Stimulated activated CD8-positive, alpha-beta memory T cell treated with anti-CD3 and anti-CD28 coated beads, Interleukin-15, amount 100 ng/mL, for 48 hours (primary cell): ENCODE measurements around the gene LLPH.

ENCODE experiments used
- DNase-seq, 2 donors: peaks; one replicate each; pipeline ENCODE4 v3.0.0-alpha.2; 2020; ENCODE audit warnings: low read depth in 2 of 2

Gene LLPH

GRCh38 chr12:66142826-66143225 is 12.3 kb upstream of the LLPH start:
- no peak for DNase-seq

GRCh38 chr12:66141299-66141698 is 10.7 kb upstream of the LLPH start:
- no peak for DNase-seq

- no peak for DNase-seq
Measured at GRCh38 chr12:66140731-66141130, 10.2 kb upstream of the LLPH start.

- no peak for DNase-seq
Measured at GRCh38 chr12:66139328-66139727, 8.8 kb upstream of the LLPH start.

- DNase-seq, result no peak
Measured at GRCh38 chr12:66137937-66138336, 7.4 kb upstream of the LLPH start.

- no peak for DNase-seq
Measured at GRCh38 chr12:66132408-66132807, 1.9 kb upstream of the LLPH start.

- DNase-seq, result no peak
Measured at GRCh38 chr12:66131067-66131688, 628 bp upstream of the LLPH start.

- DNase-seq, result no peak
Measured at GRCh38 chr12:66129934-66130266, 650 bp downstream of the LLPH start.

- DNase-seq, result no peak
Measured at GRCh38 chr12:66127650-66128049, 2.9 kb downstream of the LLPH start.

GRCh38 chr12:66120477-66120876 is 10.1 kb downstream of the LLPH start:
- no peak for DNase-seq

- no peak for DNase-seq
Measured at GRCh38 chr12:66119870-66120241, 10.7 kb downstream of the LLPH start.

- no peak for DNase-seq
Measured at GRCh38 chr12:66119229-66119869, 11.2 kb downstream of the LLPH start.

GRCh38 chr12:66118240-66118891 is 12.2 kb downstream of the LLPH start:
- no peak for DNase-seq

- DNase-seq, result no peak
Measured at GRCh38 chr12:66117242-66117641, 13.3 kb downstream of the LLPH start.

- DNase-seq, result no peak
Measured at GRCh38 chr12:66115071-66115600, 15.4 kb downstream of the LLPH start.

GRCh38 chr12:66113471-66113870 is 17.1 kb downstream of the LLPH start:
- DNase-seq, result no peak

GRCh38 chr12:66111605-66112004 is 18.9 kb downstream of the LLPH start:
- no peak for DNase-seq

GRCh38 chr12:66109056-66109455 is 21.5 kb downstream of the LLPH start:
- no peak for DNase-seq

GRCh38 chr12:66108386-66108785 is 22.2 kb downstream of the LLPH start:
- DNase-seq, result no peak

GRCh38 chr12:66107451-66107915 is 23.1 kb downstream of the LLPH start:
- no peak for DNase-seq

- DNase-seq, result no peak
Measured at GRCh38 chr12:66103016-66103913, 27.3 kb downstream of the LLPH start.
